ENCODE results near the gene PEPD.

PEPD gene

DNA sequence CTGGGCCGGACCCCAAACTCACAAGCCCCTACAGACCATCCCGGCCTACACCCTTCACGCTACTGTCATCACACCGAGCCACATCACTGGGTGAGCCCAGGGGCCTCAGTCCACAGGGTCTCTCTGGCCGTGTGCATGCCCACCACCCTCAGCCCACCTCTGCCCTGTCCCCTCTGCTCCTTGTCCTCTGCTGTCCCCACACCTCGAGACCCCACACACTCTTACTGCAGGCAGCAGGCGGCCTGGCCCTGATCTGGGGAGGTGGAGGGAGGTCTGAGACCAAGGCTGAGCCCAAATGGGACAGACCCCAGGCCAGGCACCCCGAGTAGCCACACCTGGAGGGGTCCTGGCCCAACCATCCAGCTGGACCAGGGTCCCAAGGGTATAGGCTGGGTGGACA, 35.2 kb downstream of the PEPD start:
- no peak overlapping the region for H3K9ac ChIP-seq (ENCODE audit: low read length)
- H3K27ac ChIP-seq (ENCODE audit: low read depth, low read length, poor library complexity, severe bottlenecking) = no peak overlapping the region
- H3K79me2 ChIP-seq (ENCODE audit: insufficient read depth, low read length) = no peaks in the 10 kb centered on the region
- no peak overlapping the region for H3K4me3 ChIP-seq (ENCODE audit: low read depth, low read length, poor library complexity, severe bottlenecking)
- H3F3A ChIP-seq (ENCODE audit: insufficient read depth, low read length) = no peaks in the 10 kb centered on the region
- no peaks in the 10 kb centered on the region for H3K4me1 ChIP-seq (ENCODE audit: insufficient read depth, low read length, severe bottlenecking)
- no peaks in the 10 kb centered on the region for H3K36me3 ChIP-seq (ENCODE audit: insufficient read depth, low read length)
- no peaks in the 10 kb centered on the region for H3K27me3 ChIP-seq (ENCODE audit: insufficient read depth, low read length)
- TF ChIP-seq EZH2 (IDR thresholded peaks at IDR 0.05; ENCODE audit: borderline replicate concordance, low read length) = no peak
- TF ChIP-seq, protein P1, sequence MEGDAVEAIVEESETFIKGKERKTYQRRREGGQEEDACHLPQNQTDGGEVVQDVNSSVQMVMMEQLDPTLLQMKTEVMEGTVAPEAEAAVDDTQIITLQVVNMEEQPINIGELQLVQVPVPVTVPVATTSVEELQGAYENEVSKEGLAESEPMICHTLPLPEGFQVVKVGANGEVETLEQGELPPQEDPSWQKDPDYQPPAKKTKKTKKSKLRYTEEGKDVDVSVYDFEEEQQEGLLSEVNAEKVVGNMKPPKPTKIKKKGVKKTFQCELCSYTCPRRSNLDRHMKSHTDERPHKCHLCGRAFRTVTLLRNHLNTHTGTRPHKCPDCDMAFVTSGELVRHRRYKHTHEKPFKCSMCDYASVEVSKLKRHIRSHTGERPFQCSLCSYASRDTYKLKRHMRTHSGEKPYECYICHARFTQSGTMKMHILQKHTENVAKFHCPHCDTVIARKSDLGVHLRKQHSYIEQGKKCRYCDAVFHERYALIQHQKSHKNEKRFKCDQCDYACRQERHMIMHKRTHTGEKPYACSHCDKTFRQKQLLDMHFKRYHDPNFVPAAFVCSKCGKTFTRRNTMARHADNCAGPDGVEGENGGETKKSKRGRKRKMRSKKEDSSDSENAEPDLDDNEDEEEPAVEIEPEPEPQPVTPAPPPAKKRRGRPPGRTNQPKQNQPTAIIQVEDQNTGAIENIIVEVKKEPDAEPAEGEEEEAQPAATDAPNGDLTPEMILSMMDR (IDR thresholded peaks at IDR 0.05; ENCODE audit: low read length) = no peak
- H2AFZ ChIP-seq (ENCODE audit: low read length) = no peak overlapping the region
- no peaks in the 10 kb centered on the region for H3K9me2 ChIP-seq (ENCODE audit: low read depth, low read length)
- no peak overlapping the region for H3K4me2 ChIP-seq (ENCODE audit: low read length)
- 0 out of 2 replicates have a peak, but pooled peaks cover 2% of the 10 kb centered on the region for H3K9me3 ChIP-seq (ENCODE audit: low read length)
- no peaks in the 10 kb centered on the region for H4K20me1 ChIP-seq (ENCODE audit: insufficient read depth, low read length)

DNA sequence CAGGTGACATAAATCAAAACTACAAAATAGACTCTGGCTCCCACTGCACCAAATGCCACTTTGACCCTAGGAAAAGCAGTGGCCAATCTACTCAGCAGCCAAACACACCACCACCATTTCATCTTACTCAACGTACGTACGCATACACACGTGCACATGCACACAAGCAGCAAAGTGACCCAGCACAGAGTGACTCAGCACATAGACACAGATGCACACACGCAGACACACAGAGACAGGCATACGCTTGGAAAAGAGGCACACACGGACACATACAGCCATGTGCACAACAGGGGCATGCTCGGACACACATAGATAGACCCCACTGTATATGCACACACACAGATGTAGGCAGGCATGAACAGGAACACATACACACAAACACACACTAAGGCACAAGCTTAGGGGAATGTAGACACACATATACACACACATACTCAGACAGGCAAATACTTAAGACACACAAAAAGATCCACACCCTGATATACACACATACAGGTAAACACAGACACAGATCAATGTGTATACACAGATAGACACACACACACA, 37.3 kb downstream of the PEPD start:
- H3K4me2 ChIP-seq (ENCODE audit: low read length) = no peak overlapping the region
- no peaks in the 10 kb centered on the region for H3K79me2 ChIP-seq (ENCODE audit: insufficient read depth, low read length)
- TF ChIP-seq, protein P1 (IDR thresholded peaks at IDR 0.05; ENCODE audit: low read length) = no peak
- no peak for TF ChIP-seq EZH2 (IDR thresholded peaks at IDR 0.05; ENCODE audit: borderline replicate concordance, low read length)
- no peaks in the 10 kb centered on the region for H4K20me1 ChIP-seq (ENCODE audit: insufficient read depth, low read length)
- no peak overlapping the region for H3K9ac ChIP-seq (ENCODE audit: low read length)
- H3K9me2 ChIP-seq (ENCODE audit: low read depth, low read length) = no peaks in the 10 kb centered on the region
- no peak overlapping the region for H2AFZ ChIP-seq (ENCODE audit: low read length)
- no peak overlapping the region for H3K27ac ChIP-seq (ENCODE audit: low read depth, low read length, poor library complexity, severe bottlenecking)
- no peaks in the 10 kb centered on the region for H3K36me3 ChIP-seq (ENCODE audit: insufficient read depth, low read length)
- no peak overlapping the region for H3K4me3 ChIP-seq (ENCODE audit: low read depth, low read length, poor library complexity, severe bottlenecking)
- H3K9me3 ChIP-seq (ENCODE audit: low read length) = 0 out of 2 replicates have a peak, but pooled peaks cover 2% of the 10 kb centered on the region
- H3K4me1 ChIP-seq (ENCODE audit: insufficient read depth, low read length, severe bottlenecking) = no peaks in the 10 kb centered on the region
- H3F3A ChIP-seq (ENCODE audit: insufficient read depth, low read length) = no peaks in the 10 kb centered on the region
- no peaks in the 10 kb centered on the region for H3K27me3 ChIP-seq (ENCODE audit: insufficient read depth, low read length)

DNA sequence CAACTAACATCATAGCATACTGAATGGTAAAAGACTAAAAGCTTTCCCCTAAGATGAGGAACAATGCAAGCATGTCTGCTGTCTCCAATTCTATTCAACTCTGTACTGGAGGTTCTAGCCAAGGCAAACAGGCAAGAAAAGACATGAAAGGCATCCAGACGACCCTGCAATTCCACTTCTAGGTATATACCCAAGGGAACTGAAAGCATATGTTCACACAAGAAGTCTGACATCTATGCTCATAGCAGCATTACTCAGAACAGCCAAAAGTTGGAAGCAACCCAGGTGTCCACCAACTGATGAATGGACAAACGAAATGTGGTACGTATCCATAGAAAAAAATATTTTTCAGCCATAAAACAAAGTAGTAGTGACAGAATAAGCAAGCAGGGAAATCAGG, 39.1 kb downstream of the PEPD start:
- Histone ChIP-seq H3K79me2 (ENCODE audit: insufficient read depth, low read length) (no peaks in the 10 kb centered on the region), H3K4me3 (ENCODE audit: low read depth, low read length, poor library complexity, severe bottlenecking) (no peak overlapping the region), H3K4me1 (ENCODE audit: insufficient read depth, low read length, severe bottlenecking) (no peaks in the 10 kb centered on the region), H4K20me1 (ENCODE audit: insufficient read depth, low read length) (no peaks in the 10 kb centered on the region), H3K9ac (ENCODE audit: low read length) (no peak overlapping the region), H3K9me3 (ENCODE audit: low read length) (0 out of 2 replicates have a peak, but pooled peaks cover 2% of the 10 kb centered on the region), H2AFZ (ENCODE audit: low read length) (no peak overlapping the region), H3K4me2 (ENCODE audit: low read length) (no peak overlapping the region), H3K27ac (ENCODE audit: low read depth, low read length, poor library complexity, severe bottlenecking) (no peak overlapping the region), H3K36me3 (ENCODE audit: insufficient read depth, low read length) (no peaks in the 10 kb centered on the region), H3F3A (ENCODE audit: insufficient read depth, low read length) (no peaks in the 10 kb centered on the region), H3K9me2 (ENCODE audit: low read depth, low read length) (no peaks in the 10 kb centered on the region), H3K27me3 (ENCODE audit: insufficient read depth, low read length) (no peaks in the 10 kb centered on the region)
- no peak for TF ChIP-seq EZH2 (IDR thresholded peaks at IDR 0.05; ENCODE audit: borderline replicate concordance, low read length)
- TF ChIP-seq, protein P1 (IDR thresholded peaks at IDR 0.05; ENCODE audit: low read length) = no peak

All from OCI-LY1 (cell line).